HL-60 (cell line): ENCODE results near the gene PLSCR4.
"Not testable (repeated sequence)": the region's sequence is repeated elsewhere in the genome, so short reads cannot be mapped to it uniquely, and the experiment has no call there.

Experiments
- DNase-seq, 2 experiments: peaks; one replicate each; pipeline ENCODE4 v3.0.0-alpha.2; 2010 to 2020; ENCODE audit warnings: low read depth in 1 of 2, low spot score in 1 of 2
- H3K27ac ChIP-seq: fragments of 250-450 bp; sonication (Bioruptor Pico); replicated peaks from 2 replicates; pipeline ENCODE4 v1.5.1; 2020; ENCODE audit warnings: mild to moderate bottlenecking, moderate library complexity
- H3K27me3 ChIP-seq: fragments of 250-450 bp; sonication (Bioruptor Pico); 2 replicates; pipeline ENCODE4 v1.5.1; 2021; ENCODE audit warnings: mild to moderate bottlenecking, moderate library complexity; ENCODE audit not compliant: insufficient read depth, poor library complexity, severe bottlenecking
- H3K4me3 ChIP-seq: replicated peaks from 2 replicates; pipeline ENCODE4 v1.5.1; 2011; ENCODE audit warnings: mild to moderate bottlenecking, control low read depth, low read length; ENCODE audit not compliant: insufficient read depth
- CTCF ChIP-seq: IDR thresholded peaks from one replicate; pipeline ENCODE4 v1.5.1; 2011; ENCODE audit warnings: low read length, control low read depth, inconsistent platforms; ENCODE audit not compliant: insufficient read depth
- GABPA ChIP-seq: IDR thresholded peaks from 2 replicates; pipeline ENCODE4 v1.6.1; 2012; ENCODE audit warnings: low read depth
- POLR2AphosphoS5 ChIP-seq: IDR thresholded peaks from 2 replicates; pipeline ENCODE4 v1.6.1; 2012; ENCODE audit warnings: low read depth
- REST ChIP-seq: IDR thresholded peaks from 2 replicates; pipeline ENCODE4 v1.6.1; 2012; ENCODE audit warnings: low read depth; ENCODE audit not compliant: insufficient replicate concordance
- SPI1 ChIP-seq: IDR thresholded peaks from 2 replicates; pipeline ENCODE4 v1.6.1; 2012; ENCODE audit warnings: low read depth, mild to moderate bottlenecking, borderline replicate concordance

The PLSCR4 gene

GRCh38 chr3:146233487-146233886 lies 17.4 kb downstream of the PLSCR4 start:
- H3K4me3 ChIP-seq = no peak overlapping the region
- H3K27ac ChIP-seq = no peak overlapping the region
- no peak for TF ChIP-seq REST
- TF ChIP-seq GABPA = no peak
- no peak for TF ChIP-seq SPI1
- no peak for TF ChIP-seq POLR2AphosphoS5
- no peak for TF ChIP-seq CTCF
- H3K27me3 ChIP-seq = no peaks in the 10 kb centered on the region
- DNase-seq = no peak

GRCh38 chr3:146227486-146227885 lies 23.4 kb downstream of the PLSCR4 start:
- no peak for TF ChIP-seq SPI1
- TF ChIP-seq GABPA = no peak
- H3K4me3 ChIP-seq = no peak overlapping the region
- H3K27ac ChIP-seq = no peak overlapping the region
- DNase-seq = no peak
- no peaks in the 10 kb centered on the region for H3K27me3 ChIP-seq

- TF ChIP-seq REST = no peak
- no peak for TF ChIP-seq CTCF
- no peak for TF ChIP-seq SPI1
- TF ChIP-seq POLR2AphosphoS5 = no peak
- no peak for TF ChIP-seq GABPA
- no peaks in the 10 kb centered on the region for H3K27me3 ChIP-seq
- H3K27ac ChIP-seq = no peak overlapping the region
- DNase-seq = no peak
- no peak overlapping the region for H3K4me3 ChIP-seq
These were observed 24.0 kb downstream of the PLSCR4 start for GRCh38 chr3:146226881-146227280.

GRCh38 chr3:146225458-146225857 lies 25.4 kb downstream of the PLSCR4 start:
- not testable (repeated sequence) for H3K27ac ChIP-seq, H3K4me3 ChIP-seq, DNase-seq, H3K27me3 ChIP-seq

GRCh38 chr3:146223401-146224373 lies 27.2 kb downstream of the PLSCR4 start:
- no peak for DNase-seq
- H3K27ac ChIP-seq = no peak overlapping the region
- H3K4me3 ChIP-seq = no peak overlapping the region
- H3K27me3 ChIP-seq = no peaks in the 10 kb centered on the region
- TF ChIP-seq SPI1 = no peak
